NCI-H524 treated with DMSO at 0.1 percent for 48 hours (cell line): ENCODE data around the gene LRRC53.

Experiments
- DNase-seq: peaks from one replicate; lab custom pipeline; 2025; lab: John Stamatoyannopoulos, UW

The LRRC53 gene

DNA sequence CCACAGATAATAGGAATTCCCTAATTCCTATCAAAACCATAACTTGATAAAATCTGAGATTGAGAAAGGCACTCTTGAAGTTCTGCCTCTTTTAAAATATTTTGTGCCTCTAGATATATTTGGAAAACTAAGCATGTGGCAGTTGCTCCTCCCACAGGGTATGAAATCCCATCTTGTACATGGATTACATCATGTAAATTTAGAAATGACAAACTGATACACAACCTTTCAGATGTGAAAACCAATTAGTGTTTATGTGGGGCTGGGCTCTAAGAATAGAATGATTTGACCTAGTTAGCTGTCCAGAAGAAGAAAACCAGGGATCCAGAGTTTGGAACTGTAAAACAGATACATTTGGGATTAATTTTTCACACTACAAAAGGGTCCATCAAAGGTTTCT is 15.7 kb downstream of the LRRC53 start:
- DNase-seq = no peak

DNA sequence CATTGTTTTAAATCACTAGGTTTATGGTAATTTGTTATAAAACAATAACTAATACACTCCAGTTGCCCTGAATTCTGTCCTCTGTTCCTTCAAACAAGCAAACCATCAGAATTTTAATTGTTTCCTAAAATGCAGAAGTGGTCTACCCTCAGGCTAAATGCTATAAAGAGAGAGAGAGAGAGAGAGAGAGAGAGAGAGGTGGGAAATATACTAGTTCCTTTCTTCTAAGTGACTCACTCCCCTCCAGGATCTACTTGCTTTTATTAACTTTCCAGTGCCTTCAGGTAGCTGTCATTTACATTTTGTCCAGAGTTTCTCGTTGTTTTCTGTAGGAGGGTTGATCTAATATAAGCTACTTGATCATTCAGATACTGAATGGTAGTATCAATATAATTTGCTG is 26.4 kb downstream of the LRRC53 start:
- DNase-seq = no peak

- DNase-seq = peak; percentile 47
Observed at GRCh38 chr1:74485622-74486021, 26.8 kb downstream of the LRRC53 start.

DNA sequence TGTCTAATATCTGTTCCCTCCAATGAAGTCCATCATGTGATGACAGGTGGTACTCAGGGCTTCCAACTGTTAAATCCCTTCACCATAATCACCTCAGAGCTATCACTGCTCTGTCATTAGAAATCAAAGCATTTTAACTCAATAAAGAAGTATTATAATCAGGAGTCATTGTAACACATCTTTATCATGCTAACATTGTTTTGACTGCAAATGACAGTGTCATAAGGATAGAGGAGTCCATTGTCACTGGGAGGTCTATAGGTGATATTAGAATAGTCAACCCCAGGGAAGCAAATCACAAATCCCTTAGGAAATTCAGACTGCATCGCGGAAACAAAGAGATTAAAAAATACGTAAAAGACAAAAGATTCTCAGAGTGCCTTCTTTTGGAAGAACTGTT is 30.8 kb downstream of the LRRC53 start:
- peak; percentile 26 for DNase-seq

DNA sequence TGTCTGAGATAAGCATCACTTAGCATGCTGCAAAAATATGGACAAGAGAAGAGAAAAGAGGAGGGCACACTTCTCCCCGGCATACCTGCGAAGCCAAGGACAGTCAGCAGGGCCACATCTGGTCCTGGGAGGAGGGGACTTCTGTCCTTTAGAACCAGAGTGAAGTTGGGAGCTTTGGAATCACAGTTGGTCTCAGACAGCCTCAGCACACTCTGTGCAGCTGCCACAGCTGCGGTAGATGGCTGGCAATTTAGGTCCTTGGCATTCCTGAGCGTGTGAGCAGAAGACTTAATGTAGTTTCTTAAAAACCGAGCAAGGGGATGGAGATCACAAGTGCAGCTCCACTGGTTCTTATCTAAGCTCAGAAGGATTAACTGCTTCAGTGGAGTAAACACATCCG is 32.3 kb downstream of the LRRC53 start:
- DNase-seq = no peak

- no peak for DNase-seq
Observed at GRCh38 chr1:74478979-74479378, 33.4 kb downstream of the LRRC53 start.

- no peak for DNase-seq
Observed at GRCh38 chr1:74474585-74474984, 37.8 kb downstream of the LRRC53 start.

GRCh38 chr1:74471470-74471869 is 40.9 kb downstream of the LRRC53 start:
- no peak for DNase-seq

- DNase-seq = no peak
Observed at GRCh38 chr1:74470936-74471335, 41.5 kb downstream of the LRRC53 start.

GRCh38 chr1:74470251-74470650 is 42.2 kb downstream of the LRRC53 start:
- DNase-seq = no peak

GRCh38 chr1:74468982-74469603 is 43.3 kb downstream of the LRRC53 start:
- DNase-seq = no peak

GRCh38 chr1:74467786-74468377 is 44.5 kb downstream of the LRRC53 start:
- DNase-seq = no peak

DNA sequence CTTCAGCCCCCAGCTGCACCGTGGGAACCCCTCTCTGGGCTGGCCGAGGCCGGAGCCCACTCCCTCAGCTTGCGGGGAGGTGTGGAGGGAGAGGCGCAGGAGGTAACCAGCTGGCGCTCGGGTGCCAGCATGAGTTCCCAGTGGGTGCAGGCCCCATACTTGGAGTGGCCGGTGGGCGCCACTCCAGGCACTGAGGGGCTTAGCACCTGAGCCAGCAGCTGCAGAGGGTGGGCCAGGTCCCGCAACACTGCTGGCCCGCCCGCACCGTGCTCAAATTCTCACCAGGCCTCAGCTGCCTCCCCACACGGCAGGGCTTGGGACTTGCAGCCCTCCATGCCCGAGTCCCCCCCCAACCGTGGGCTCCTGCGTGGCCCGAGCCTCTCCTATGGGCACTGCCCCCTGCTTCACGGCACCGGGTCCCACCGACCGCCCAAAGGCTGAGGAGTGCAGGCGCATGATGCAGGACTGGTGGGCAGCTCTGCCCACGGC is 47.2 kb downstream of the LRRC53 start:
- no peak for DNase-seq

DNA sequence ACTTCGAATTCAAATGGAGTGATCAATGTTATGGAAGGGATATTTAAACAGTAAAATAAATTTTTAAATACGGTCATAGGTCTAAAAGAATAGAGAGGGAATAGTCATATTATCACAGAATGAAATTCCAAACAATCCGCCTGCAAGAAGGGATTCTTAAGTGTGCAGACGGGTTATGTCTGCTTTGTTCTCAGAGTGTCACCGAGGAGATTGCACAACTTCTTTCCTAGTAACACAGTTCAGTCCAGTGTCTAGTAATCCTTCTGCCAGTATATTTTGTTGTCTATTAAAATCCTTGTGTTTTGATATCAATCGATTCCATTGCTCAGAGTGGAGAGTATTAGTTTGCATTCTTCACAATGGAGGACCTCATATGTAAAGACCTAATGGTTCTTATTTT is 48.4 kb downstream of the LRRC53 start:
- no peak for DNase-seq

DNA sequence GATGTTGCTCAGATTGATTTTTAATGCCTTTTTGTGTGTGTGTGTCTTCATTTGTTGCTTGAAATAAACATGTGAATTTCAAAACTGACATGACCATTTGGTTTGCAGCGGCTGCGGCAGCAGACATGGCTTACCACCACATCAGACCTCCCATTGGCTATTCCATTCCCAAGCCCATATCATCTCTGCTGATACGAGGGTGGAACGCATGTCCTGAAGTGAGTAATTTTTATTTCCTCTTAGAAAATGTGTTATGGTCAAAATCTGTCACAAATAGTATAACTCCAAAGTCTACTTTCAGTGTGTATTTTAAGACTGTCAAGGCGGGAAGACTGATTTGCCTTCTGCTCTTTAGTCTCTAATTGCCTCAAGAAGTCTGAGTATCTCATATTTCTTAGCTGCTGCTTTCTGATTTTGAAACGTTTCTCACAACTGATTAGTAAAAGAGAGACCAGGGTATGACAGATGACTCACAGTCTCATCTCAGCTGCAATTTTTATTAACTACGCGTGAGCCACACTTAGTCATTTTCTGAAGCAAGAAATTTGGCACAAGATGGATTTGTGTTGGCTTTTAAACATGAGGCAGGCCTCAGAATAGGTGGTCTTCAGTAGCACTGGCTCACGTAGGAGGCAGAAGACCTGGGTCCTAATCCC is 49.0 kb downstream of the LRRC53 start:
- no peak for DNase-seq

- no peak for DNase-seq
Observed at GRCh38 chr1:74457253-74457652, 55.2 kb downstream of the LRRC53 start.

- DNase-seq = no peak
Observed at GRCh38 chr1:74455390-74455789, 57.0 kb downstream of the LRRC53 start.

GRCh38 chr1:74453277-74453676 is 59.1 kb downstream of the LRRC53 start:
- DNase-seq = no peak

GRCh38 chr1:74452035-74452434 is 60.4 kb downstream of the LRRC53 start:
- DNase-seq = no peak

GRCh38 chr1:74437035-74437434 is 75.4 kb downstream of the LRRC53 start:
- DNase-seq = no peak

- DNase-seq = no peak
Observed at GRCh38 chr1:74436078-74436477, 76.3 kb downstream of the LRRC53 start.

- peak; percentile 1 for DNase-seq
Observed at GRCh38 chr1:74434321-74434720, 78.1 kb downstream of the LRRC53 start.

DNA sequence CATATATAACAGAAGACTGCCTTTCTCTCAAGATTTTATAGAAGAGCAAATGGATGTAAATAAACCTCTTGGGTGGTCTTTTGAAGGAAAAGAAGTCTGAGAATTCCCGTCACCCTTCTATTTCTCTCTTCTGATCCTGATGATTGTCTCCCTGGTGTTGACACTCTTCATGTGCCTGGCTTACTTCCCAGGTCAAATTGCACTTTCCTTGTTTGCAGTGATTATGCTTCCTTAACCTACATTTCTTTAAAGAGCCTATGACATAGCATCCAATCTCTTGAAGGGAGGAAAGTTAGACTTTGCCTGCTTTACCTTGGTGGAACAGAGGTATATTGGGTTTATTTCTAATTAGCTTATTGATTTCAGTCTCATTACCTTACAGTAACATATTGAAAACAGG is 80.1 kb downstream of the LRRC53 start:
- no peak for DNase-seq

GRCh38 chr1:74431531-74431930 is 80.9 kb downstream of the LRRC53 start:
- DNase-seq = no peak
